NOMO-1 treated with DMSO at 0.1 percent for 48 hours (cell line): ENCODE results near the gene PTRH1.
A peak's percentile ranks its signal among the peaks of the same experiment; 100 is the strongest.

Experiments used
- DNase-seq: peaks from one replicate; lab custom pipeline; 2025; ENCODE audit not compliant: unreplicated experiment; lab: John Stamatoyannopoulos, UW

The PTRH1 gene

DNA sequence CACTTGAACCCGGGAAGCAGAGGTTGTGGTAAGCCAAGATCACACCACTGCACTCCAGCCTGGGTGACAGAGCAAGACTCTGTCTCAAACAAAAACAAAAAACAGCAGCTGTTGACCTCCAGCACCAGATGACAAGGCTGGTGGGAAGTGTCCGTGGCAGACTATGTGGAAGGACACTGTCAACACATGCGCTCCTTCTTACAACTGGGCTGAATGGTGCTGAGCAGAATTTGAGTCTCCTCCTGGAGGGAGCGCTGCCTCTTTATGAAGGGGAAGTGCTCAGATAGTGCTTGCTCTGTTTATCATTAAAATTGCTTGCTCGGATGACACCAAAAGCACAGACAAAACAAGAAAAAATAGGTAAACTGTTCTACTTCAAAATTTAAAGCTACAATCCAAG, 17.9 kb downstream of the PTRH1 start:
- DNase-seq: no peak

- no peak for DNase-seq
These were observed 20.4 kb downstream of the PTRH1 start for GRCh38 chr9:127694890-127695720.

DNA sequence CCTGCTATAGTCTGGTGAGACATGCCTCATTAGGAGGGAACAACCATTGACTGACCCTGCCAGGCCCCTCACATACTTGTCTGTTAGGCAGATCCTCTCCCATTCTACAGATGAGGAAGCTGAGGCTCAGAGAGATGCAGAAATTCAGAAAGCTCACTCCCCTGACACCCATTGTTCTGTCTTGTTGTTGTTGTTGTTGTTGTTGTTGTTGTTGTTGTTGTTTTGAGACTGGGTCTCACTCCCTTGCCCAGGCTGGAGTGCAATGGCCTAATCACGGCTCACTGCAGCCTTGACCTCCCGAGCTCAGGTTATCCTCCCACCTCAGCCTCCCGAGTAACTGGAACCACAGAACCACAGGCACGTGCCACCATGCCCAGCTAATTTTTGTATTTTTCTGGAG, 21.8 kb downstream of the PTRH1 start:
- no peak for DNase-seq

DNA sequence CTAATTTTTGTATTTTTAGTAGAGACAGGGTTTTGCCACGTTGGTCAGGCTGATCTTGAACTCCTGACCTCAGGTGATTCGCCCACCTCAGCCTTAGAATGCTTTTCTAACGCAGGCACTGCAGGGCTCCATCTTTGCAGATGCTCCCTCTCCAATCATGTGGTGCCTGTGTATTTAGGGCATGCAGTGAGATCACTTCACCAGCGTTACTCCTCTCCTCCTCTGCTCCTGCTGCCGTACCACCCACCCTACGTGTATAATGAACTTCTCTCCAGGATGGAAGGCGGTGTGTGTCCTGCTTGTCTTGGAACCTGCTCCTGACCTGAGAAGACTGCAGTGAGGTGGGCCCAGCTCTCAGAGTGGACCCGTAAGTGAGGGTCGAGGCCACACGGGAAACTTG, 22.3 kb downstream of the PTRH1 start:
- DNase-seq: no peak

GRCh38 chr9:127692071-127692470, 23.4 kb downstream of the PTRH1 start:
- no peak for DNase-seq

DNA sequence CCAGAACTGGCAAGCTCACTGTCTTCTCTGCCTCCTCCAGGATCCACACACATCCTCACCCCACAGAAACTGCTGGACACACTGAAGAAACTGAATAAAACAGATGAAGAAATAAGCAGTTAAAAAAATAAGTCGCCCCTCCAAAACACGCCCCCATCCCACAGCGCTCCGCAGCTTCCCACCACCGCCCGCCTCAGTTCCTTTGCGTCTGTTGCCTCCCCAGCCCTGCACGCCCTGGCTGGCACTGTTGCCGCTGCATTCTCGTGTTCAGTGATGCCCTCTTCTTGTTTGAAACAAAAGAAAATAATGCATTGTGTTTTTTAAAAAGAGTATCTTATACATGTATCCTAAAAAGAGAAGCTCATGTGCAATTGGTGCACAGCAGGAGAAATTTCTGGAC, 24.7 kb downstream of the PTRH1 start:
- no peak for DNase-seq

- no peak for DNase-seq
These were observed 26.0 kb downstream of the PTRH1 start for GRCh38 chr9:127689329-127690000.

DNA sequence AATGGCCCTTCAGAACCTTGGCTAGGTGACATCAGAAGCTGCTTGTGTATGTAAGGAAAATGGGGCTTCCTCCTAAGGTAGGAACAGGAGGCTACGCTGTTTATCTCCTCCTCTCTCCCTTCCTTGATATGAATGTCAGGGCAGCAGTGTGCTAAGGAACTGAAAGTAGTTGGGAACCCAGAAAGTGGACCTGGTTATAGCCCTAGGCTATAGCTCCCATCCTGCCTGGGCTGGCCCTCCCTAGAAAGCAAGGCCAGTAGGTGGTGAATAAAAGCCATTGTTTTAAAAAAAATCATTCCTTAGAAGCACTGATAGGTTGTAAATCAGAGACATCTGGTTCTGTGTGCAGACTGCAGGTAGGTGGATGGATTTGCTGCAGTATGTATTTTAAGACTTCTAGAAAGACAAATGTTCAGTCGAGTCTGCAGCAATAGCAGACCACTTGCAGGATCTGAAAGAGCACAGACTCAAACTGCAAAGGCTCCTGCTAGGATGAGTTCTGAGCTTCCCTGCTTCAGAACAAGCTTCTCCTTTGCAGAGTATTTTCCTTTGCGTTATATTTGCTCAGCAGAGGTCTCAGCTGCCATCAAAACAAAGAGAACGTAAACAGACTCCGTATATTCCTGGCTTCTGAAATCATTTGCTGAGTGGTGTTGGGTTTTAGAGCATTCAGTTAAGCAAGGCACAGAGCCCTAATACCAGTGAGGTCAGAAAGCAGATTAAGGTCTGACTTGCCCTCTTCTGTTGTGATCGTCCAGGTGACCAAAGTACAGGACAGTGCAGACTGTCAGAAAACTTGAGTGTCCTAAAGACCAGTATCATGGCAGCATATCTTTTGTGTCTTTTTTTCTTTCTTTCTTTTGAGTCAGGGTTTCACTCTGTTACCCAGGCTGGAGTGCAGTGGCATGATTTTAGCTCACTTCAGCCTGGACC, 28.7 kb downstream of the PTRH1 start:
- DNase-seq: no peak

GRCh38 chr9:127684576-127684975, 30.9 kb downstream of the PTRH1 start:
- DNase-seq: no peak

- DNase-seq: no peak
These were observed 31.7 kb downstream of the PTRH1 start for GRCh38 chr9:127683723-127684122.

DNA sequence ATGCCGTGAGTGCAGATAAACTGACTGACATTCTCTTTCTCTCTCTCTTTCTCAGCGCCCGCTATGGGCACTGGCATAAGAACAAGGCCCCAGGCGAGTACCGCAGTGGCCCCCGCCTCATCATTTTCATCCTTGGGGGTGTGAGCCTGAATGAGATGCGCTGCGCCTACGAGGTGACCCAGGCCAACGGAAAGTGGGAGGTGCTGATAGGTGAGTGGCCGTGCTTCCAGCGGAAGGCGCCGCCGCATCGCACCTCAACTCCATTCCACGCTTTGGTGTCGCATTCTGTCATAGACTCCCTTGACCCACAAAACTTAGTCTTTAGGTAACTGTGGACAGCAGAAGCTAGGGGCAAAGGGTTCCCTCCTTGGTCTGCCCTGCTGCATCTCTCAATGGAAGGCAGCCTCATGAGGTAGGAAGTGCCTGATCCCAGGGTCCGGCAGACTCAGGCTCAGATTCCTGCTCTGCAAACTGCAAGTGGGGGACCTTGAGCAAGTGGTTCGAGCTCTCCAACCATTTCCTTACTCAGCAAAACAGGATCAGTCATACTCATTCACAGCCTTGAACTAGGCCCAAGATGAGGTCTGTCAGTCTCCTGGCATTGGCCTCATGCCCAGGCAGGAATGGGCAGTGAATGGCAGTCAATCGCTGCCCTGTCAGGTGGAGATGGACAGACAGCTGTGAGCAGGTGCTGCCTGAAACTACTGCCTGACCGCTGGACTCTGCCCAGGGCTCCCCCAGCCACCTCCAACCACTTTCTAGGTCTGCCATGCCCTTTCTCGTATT, 32.9 kb downstream of the PTRH1 start:
- DNase-seq: no peak

GRCh38 chr9:127680846-127681245, 34.6 kb downstream of the PTRH1 start:
- DNase-seq: no peak

DNA sequence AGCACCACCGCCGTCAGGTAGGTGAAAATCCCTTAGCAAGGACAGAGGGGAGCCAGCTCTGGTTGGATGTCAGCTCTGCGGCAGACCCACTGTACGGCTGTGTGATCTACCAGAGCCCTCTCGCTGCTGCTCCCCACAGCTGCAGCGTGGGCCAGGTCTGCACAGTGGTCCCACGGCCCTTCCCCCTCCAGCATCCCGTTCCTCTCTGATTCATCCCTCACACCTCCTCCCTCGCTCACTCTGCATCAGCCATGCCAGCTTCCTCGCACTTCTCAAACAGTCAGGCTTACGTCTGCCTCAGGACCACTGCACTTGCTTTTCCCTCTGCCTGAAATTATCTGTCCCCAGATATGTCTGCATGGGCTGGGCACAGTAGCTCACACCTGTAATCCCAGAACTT, 35.2 kb downstream of the PTRH1 start:
- DNase-seq: no peak

DNA sequence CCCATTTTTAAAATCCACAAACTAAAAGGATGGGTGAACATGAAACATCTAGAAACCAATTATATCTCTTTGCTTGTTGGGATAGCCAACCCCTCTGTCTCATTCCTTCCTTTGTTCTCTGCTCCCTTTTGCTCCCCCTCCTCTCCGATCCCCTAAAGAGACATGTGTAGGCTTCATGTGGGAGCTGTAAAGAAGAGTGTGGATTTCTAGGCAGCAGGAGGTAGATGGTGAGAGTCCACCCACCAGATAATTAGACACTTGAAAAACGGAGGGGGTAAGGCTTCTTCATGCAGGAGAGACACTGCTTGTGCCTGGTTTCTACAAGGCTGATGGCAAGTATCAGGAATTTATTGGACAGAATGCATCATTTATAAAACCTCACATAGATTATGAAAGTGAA, 36.0 kb downstream of the PTRH1 start:
- DNase-seq: no peak

GRCh38 chr9:127676638-127677037, 38.8 kb downstream of the PTRH1 start:
- no peak for DNase-seq

- no peak for DNase-seq
These were observed 42.2 kb downstream of the PTRH1 start for GRCh38 chr9:127673234-127673633.

DNA sequence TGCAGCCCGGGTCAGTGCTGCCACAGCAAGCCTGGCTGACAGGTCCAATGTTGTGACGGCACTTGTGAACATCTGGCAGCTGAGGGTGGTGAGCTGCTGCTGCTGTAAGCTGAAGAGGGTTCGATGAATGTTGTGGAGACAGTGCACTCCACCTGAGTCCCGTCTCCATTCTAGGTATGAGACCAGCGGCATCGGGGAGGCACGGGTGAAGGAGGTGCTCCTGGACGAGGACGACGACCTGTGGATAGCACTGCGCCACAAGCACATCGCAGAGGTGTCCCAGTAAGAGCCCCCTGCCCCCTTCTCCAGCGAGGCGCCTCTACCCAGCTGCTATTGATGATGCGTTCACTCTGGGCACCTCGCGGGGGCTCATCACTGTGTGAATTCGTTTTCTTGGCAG, 47.6 kb downstream of the PTRH1 start:
- DNase-seq: no peak

- DNase-seq: peak; percentile 14
These were observed 48.2 kb downstream of the PTRH1 start for GRCh38 chr9:127667127-127667844.

- DNase-seq: no peak
These were observed 50.6 kb downstream of the PTRH1 start for GRCh38 chr9:127664678-127665507.
